Stimulated activated CD4-positive, alpha-beta T cell treated with anti-CD3 and anti-CD28 coated beads, Interleukin-1b, Interleukin-23, amount 100 ng/mL, for 24 hours (primary cell): Measurements from ENCODE around the gene HK3.
"Not testable (repeated sequence)": the region's sequence is repeated elsewhere in the genome, so short reads cannot be mapped to it uniquely, and the experiment has no call there.

Source experiments
- DNase-seq, 4 experiments: peaks; one replicate each; pipeline ENCODE4 v3.0.0-alpha.2; 2020; ENCODE audit warnings: low read depth in 4 of 4, low spot score in 1 of 4

HK3 gene

GRCh38 chr5:176884571-176884890, 14.6 kb downstream of the HK3 start:
- no peak for DNase-seq

- no peak for DNase-seq
Observed at GRCh38 chr5:176883700-176884570, 15.2 kb downstream of the HK3 start.

- DNase-seq = no peak
Observed at GRCh38 chr5:176882567-176882903, 16.6 kb downstream of the HK3 start.

- no peak for DNase-seq
Observed at GRCh38 chr5:176881816-176882566, 17.2 kb downstream of the HK3 start.

DNA sequence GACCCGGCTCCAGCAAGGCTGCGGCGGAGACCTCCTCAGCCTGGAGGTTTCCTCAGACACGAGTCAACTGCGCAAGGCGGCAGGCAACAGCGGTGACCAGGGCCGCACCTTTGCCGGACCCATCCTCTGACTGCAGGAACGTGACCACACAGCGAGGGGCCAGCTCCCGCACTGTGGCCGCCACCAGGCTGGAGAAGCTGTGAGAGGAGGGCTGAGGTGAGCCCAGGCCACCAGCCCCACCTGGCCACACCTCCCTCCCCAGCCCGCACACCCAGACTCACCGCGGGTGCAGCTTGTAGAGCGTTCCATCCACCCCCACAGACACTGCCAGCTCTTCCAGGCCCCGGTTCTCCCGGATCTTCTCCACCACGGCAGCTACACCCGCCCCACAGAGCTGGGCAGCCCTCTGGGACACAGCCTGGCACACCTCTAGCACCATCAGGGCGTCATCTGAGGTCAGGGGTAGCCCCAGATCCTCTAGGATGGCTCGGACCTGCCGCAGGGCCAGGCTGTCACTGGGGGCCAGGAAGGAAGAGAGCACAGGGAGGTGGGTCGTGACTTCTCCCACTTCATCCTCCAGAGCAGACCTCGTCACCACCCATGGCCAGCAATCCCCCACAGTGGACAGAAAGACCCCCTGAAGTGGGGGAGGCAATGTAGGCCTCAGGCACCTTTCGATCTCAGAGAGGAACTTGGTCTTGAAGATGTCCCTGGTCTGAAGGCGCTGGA, 18.0 kb downstream of the HK3 start:
- DNase-seq = no peak

GRCh38 chr5:176880366-176881020, 18.7 kb downstream of the HK3 start:
- no peak for DNase-seq

GRCh38 chr5:176879663-176880361, 19.3 kb downstream of the HK3 start:
- DNase-seq = no peak

DNA sequence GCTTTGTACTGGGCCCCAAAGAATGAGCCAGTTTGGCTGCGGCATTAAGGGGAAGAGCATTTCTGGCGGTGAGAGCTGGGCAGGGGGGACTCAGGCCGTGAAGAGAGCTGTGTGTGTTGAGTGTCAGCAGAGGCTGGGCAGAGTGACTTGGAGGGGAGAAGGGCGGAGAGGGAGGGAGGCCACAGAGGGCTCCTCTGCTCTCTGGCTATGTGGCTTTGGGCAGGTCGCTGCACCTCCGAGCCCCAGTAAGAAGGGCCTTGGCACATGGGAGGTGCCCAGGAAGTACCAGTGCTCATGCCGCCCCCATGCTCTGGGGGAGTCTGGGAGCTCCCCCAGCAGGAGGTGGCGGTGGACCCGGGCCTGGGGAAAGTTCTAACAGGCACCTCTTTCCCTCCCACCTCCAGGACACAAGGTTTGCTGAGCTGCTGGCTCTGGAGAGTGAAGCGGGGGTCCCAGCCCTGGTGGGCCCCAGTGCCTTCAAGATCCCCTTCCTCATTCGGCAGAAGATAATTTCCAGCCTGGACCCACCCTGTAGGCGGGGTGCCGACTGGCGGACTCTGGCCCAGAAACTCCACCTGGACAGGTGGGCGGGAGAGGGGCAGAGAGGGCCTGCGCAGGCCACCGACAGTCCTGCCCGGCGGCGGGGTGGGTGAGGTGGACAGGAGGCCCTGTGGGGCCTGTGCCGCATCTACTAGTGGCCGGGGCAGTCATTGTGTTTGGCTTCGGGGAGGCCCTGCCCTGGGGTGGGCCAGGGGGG, 20.1 kb downstream of the HK3 start:
- no peak for DNase-seq

- no peak for DNase-seq
Observed at GRCh38 chr5:176878463-176878862, 20.7 kb downstream of the HK3 start.

GRCh38 chr5:176877793-176878331, 21.3 kb downstream of the HK3 start:
- no peak for DNase-seq

- no peak for DNase-seq
Observed at GRCh38 chr5:176876506-176877431, 22.4 kb downstream of the HK3 start.

DNA sequence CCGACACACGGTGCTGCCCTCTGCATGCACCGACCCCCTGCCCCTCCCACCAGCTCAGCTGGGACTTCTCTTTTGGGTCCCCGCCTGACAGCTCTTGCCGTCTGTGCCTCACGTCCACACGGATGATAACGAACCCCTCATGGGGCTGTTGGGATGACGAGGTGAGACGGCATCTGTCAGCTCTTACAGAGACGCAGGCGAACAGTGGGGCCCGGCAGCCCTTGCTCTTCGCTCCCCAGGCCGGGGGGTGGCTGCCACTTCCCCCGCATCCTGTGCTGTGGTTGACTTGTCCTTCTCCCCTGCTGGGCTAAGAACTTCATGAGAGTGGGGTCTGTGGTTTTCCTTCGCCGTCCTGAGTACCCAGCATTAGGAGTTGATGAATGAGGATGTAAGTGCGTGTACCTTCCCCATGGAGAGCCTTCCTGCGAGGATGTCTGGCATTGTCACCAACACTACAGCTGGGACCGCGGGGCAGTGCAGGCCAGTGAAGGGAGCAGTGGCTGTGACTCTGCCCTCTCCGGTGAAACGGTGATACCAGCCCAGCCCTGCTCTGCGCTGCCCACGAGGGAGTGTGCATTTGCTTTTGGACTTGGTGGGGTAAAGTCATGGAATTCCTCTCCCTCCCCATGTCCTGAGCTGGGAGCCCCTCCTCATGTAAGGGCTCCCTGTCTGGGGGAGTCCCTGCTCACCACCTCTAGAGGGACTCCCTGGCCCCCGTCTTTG, 23.2 kb downstream of the HK3 start:
- no peak for DNase-seq

GRCh38 chr5:176875014-176875550, 24.1 kb downstream of the HK3 start:
- DNase-seq = no peak

- no peak for DNase-seq
Observed at GRCh38 chr5:176874198-176874780, 24.9 kb downstream of the HK3 start.

GRCh38 chr5:176873541-176874172, 25.5 kb downstream of the HK3 start:
- DNase-seq = no peak

DNA sequence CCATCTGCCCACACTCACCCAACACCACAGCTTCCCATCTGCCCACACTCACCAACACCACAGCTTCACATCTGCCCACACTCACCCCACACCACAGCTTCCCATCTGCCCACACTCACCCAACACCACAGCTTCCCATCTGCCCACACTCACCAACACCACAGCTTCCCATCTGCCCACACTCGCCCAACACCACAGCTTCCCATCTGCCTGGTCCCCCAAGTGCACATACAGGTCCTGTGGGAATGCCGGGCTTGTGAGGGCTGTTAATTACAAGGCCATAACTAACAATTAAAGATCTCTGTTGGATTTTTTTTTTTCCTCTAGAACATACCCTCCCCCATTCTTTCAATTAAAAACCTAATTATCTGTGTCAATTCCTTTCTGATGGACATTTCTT, 26.1 kb downstream of the HK3 start:
- not testable (repeated sequence) for DNase-seq

- not testable (repeated sequence) for DNase-seq
Observed at GRCh38 chr5:176872586-176872985, 26.6 kb downstream of the HK3 start.
